H1 (cell line): ENCODE data around the gene AGAP1. TPM values are rescaled to one million over a fixed set of nuclear protein-coding genes. Genes with fewer than 3 reads are reported as not detected.

Experiments used
- GTF2F1 ChIP-seq: IDR thresholded peaks from 2 replicates; pipeline ENCODE4 v1.6.1; 2012; ENCODE audit warnings: low read depth, low read length, improper control_type of control experiment, borderline replicate concordance
- KDM4A ChIP-seq: IDR thresholded peaks from one replicate; pipeline ENCODE4 v1.7.1; 2012; ENCODE audit warnings: low read depth, mild to moderate bottlenecking, moderate library complexity, low read length, inconsistent platforms; ENCODE audit not compliant: severe bottlenecking
- polyA plus RNA-seq, 7 experiments: library from polyadenylated mRNA; depleted of rRNA in 3 of 7; stranded (reverse) in 5 of 7; unstranded in 2 of 7; fragments of >200 nt in 5 of 7; fragments of 200-250 nt in 2 of 7; gene quantifications; 1 replicate in 5 of 7; 2 replicates in 1 of 7; 4 replicates in 1 of 7; pipeline versions ENCODE4 v1.2.1 to v1.2.3, GENCODE V29; 2011 to 2013; ENCODE audit warnings: missing spikeins in 2 of 7, mixed read lengths in 2 of 7
- total RNA-seq: library from RNA; stranded (reverse); fragmentation: NEBNext Ultra II Directional; extraction: Animal tissue kit (Norgen Biotek cat#: 25700); gene quantifications from 2 replicates; pipeline ENCODE4 v1.2.1, GENCODE V29; 2021
- TF ChIP-seq, protein P1 (sequence below), 3 experiments: IDR thresholded peaks; 1 replicate in 2 of 3; 2 replicates in 1 of 3; pipeline versions ENCODE4 v1.5.1 to v1.6.1; 2011; ENCODE audit warnings: low read length in 3 of 3, mild to moderate bottlenecking in 3 of 3, inconsistent platforms in 2 of 3, low read depth in 1 of 3, moderate library complexity in 1 of 3; ENCODE audit not compliant: insufficient read depth in 1 of 3; ENCODE audit errors: control extremely low read depth in 1 of 3

AGAP1 gene
- total and polyA plus RNA-seq, 2 of the 8 experiments (the other 6 are each of a cell fraction or from before 2014, with no cell fraction given), result 18.1 to 39.4 TPM

DNA sequence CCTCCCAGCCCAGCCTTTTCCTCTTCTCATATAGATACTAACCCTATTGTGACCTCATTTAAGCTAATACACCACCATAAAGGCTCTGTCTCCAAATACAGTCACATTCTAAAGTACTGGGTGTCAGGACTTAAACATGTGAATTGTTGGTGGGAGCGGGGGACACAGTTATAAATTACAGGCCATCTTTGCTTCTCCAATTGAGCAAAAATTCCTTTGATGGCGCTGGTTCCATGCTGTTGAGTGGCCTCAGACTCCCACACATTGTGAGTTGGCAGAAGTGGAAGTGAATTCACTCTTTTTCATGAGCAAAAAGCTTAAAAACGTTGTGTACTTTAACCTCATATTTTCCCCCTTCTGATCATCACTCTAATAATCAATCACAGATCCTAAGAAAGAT, 628.4 kb downstream of the AGAP1 start (continued):
- TF ChIP-seq, protein P1, sequence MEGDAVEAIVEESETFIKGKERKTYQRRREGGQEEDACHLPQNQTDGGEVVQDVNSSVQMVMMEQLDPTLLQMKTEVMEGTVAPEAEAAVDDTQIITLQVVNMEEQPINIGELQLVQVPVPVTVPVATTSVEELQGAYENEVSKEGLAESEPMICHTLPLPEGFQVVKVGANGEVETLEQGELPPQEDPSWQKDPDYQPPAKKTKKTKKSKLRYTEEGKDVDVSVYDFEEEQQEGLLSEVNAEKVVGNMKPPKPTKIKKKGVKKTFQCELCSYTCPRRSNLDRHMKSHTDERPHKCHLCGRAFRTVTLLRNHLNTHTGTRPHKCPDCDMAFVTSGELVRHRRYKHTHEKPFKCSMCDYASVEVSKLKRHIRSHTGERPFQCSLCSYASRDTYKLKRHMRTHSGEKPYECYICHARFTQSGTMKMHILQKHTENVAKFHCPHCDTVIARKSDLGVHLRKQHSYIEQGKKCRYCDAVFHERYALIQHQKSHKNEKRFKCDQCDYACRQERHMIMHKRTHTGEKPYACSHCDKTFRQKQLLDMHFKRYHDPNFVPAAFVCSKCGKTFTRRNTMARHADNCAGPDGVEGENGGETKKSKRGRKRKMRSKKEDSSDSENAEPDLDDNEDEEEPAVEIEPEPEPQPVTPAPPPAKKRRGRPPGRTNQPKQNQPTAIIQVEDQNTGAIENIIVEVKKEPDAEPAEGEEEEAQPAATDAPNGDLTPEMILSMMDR (IDR thresholded peaks at IDR 0.05; ENCODE audit: control extremely low read depth in 1 of 3, insufficient read depth in 1 of 3, low read depth in 1 of 3, low read length in 3 of 3), result no peak
- no peak for TF ChIP-seq GTF2F1
- no peak for TF ChIP-seq KDM4A
